ENCODE data around the gene SLC39A10. TPM values are rescaled to one million over a fixed set of nuclear protein-coding genes. Genes with fewer than 3 reads are reported as not detected.
"Not testable (repeated sequence)": the region's sequence is repeated elsewhere in the genome, so short reads cannot be mapped to it uniquely, and the experiment has no call there.

SLC39A10 gene
- total RNA-seq, 1 donor from 2014 or later, result 46.6 TPM

DNA sequence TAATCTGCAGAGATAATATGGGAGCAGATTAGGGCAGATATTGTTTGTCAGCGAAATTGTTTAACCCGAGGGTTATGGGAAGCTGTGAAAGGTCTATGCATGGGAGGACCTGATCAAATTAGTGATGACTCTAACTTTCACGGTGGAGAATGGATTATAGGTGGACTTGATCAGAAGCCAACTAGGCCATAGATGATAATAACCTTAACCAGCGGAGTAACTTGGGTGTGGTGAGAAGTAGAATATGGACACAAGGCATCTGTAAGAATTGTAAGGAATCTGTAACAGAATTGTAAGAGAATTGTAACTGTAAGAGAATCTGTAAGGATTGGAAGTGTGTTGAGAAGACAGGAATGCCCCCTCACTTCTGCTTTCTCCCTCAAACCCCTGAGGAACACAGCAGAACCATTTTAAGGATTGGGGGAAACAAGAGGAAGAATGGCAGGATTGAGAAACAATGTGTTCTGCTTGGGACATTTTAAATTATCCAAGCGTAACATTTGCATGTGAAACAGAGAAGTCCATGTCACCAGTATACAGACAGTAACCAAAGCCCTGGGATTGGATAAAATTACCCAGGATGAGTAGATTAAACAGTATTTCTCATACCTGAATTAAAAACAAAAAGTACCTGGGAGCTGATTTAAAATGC, 14.9 kb upstream of the SLC39A10 start:
- no peak for TF ChIP-seq CTCF (IDR thresholded peaks at IDR 0.05; ENCODE audit: insufficient read depth, low read length, poor library complexity, severe bottlenecking)
- H3K36me3 ChIP-seq (ENCODE audit: control insufficient read depth, insufficient read depth, low read length), result no peaks in the 10 kb centered on the region
- no peak overlapping the region for H3K4me3 ChIP-seq (ENCODE audit: low read depth, low read length)
- DNase-seq (ENCODE audit: low read depth), result no peak
- H3K27me3 ChIP-seq (ENCODE audit: control insufficient read depth, insufficient read depth, low read length), result no peaks in the 10 kb centered on the region

GRCh38 chr2:195642679-195643068, 14.4 kb upstream of the SLC39A10 start:
- no peak for TF ChIP-seq CTCF (IDR thresholded peaks at IDR 0.05; ENCODE audit: insufficient read depth, low read length, poor library complexity, severe bottlenecking)
- DNase-seq (ENCODE audit: low read depth), result no peak
- H3K36me3 ChIP-seq (ENCODE audit: control insufficient read depth, insufficient read depth, low read length), result no peaks in the 10 kb centered on the region
- no peak overlapping the region for H3K4me3 ChIP-seq (ENCODE audit: low read depth, low read length)
- H3K27me3 ChIP-seq (ENCODE audit: control insufficient read depth, insufficient read depth, low read length), result no peaks in the 10 kb centered on the region

GRCh38 chr2:195644708-195645107, 12.3 kb upstream of the SLC39A10 start:
- not testable (repeated sequence) for H3K27me3 ChIP-seq (ENCODE audit: control insufficient read depth, insufficient read depth, low read length); H3K36me3 ChIP-seq (ENCODE audit: control insufficient read depth, insufficient read depth, low read length); H3K4me3 ChIP-seq (ENCODE audit: low read depth, low read length); DNase-seq (ENCODE audit: low read depth)

DNA sequence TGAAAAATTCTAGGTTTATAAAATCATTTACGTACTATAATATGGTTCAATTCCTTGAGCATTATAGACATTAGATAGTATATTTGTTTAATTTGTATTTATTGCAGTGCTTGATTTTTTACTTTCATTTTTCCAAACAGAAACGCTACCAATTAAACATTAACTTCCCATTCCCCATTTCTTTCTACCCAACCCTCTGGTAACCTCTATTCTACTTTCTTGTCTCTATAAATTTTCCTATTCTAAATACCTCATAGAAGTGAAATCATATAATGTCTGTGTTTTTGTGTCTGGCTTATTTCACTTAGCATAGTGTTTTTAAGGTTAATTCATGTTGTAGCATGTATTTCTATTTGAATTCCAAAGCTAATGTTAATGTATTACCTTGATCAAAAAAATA, 11.6 kb upstream of the SLC39A10 start:
- Histone ChIP-seq H3K4me3 (ENCODE audit: low read depth, low read length) (no peak overlapping the region), H3K27me3 (ENCODE audit: control insufficient read depth, insufficient read depth, low read length) (no peaks in the 10 kb centered on the region), H3K36me3 (ENCODE audit: control insufficient read depth, insufficient read depth, low read length) (no peaks in the 10 kb centered on the region)
- DNase-seq (ENCODE audit: low read depth), result no peak
- TF ChIP-seq CTCF (IDR thresholded peaks at IDR 0.05; ENCODE audit: insufficient read depth, low read length, poor library complexity, severe bottlenecking), result no peak

DNA sequence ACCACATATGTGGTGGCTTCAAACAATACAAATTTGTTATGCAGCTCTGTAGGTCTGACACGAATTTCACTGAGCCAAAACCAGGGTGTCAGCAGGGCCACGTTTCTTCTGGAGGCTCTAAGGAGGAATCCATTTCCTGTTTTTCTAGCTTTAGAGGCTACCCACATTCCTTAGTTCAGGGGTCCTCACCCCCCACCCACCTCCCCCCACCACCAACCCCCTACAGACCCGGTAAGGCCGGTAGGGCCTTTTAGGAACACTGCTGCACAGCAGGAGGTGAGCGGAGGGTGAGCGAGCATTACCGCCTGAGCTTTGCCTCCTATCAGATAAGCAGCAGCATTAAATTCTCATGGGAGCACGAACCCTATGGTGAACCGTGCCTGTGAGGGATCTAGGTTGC, 10.6 kb upstream of the SLC39A10 start:
- no peak for DNase-seq (ENCODE audit: low read depth)
- Histone ChIP-seq H3K4me3 (ENCODE audit: low read depth, low read length) (no peak overlapping the region), H3K27me3 (ENCODE audit: control insufficient read depth, insufficient read depth, low read length) (no peaks in the 10 kb centered on the region), H3K36me3 (ENCODE audit: control insufficient read depth, insufficient read depth, low read length) (no peaks in the 10 kb centered on the region)
- no peak for TF ChIP-seq CTCF (IDR thresholded peaks at IDR 0.05; ENCODE audit: insufficient read depth, low read length, poor library complexity, severe bottlenecking)

DNA sequence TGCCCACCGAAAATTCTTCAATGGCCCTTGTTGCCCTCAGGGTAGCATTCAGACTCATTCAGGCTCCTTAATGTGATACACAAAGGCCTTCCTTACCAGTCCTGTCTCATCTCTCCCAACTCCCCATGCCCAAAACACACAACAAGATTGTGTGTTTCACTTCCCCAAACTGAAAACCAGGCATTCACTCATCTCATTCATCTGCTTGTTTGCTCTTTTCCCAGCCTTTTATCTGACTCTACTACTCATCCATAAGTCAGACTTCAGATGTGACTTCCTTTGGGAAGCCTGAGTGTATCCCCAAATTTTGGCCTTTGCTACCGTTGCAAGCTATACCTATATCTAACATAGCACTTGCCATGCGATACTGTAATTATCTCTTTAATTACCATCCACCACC, 9.7 kb upstream of the SLC39A10 start:
- no peak for TF ChIP-seq CTCF (IDR thresholded peaks at IDR 0.05; ENCODE audit: insufficient read depth, low read length, poor library complexity, severe bottlenecking)
- Histone ChIP-seq H3K27me3 (ENCODE audit: control insufficient read depth, insufficient read depth, low read length) (no peaks in the 10 kb centered on the region), H3K36me3 (ENCODE audit: control insufficient read depth, insufficient read depth, low read length) (no peaks in the 10 kb centered on the region), H3K4me3 (ENCODE audit: low read depth, low read length) (no peak overlapping the region)
- no peak for DNase-seq (ENCODE audit: low read depth)

DNA sequence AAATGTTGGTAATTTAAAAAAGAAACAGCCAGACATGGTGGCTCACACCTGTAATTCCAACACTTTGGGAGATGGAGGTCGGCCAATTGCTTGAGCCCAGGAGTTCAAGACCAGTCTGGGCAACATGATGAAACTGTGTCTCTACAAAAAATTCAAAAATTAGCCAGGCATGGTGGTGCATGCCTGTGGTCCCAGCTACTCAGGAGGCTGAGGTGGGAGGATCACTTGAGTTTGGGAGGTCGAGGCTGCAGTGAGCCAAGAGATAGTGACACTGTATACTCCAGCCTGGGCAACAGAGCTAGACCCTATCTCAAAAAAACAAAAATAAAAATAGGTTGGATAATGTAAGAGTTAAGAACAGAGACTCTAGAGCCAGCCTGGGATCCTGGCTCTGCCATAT, 8.7 kb upstream of the SLC39A10 start:
- not testable (repeated sequence) for H3K36me3 ChIP-seq (ENCODE audit: control insufficient read depth, insufficient read depth, low read length); H3K4me3 ChIP-seq (ENCODE audit: low read depth, low read length); DNase-seq (ENCODE audit: low read depth); H3K27me3 ChIP-seq (ENCODE audit: control insufficient read depth, insufficient read depth, low read length)

Data from kidney epithelial cell (primary cell).